GM10248 (cell line): ENCODE data around the gene CRYAA.
"Not testable (repeated sequence)": the region's sequence is repeated elsewhere in the genome, so short reads cannot be mapped to it uniquely, and the experiment has no call there.

ENCODE experiments used
- CTCF ChIA-PET: fragments of 300-600 bp; sonication (Branson Sonifier 250); formaldehyde crosslinking; extraction: SDS; loops from one replicate; lab custom pipeline; 2021; ENCODE audit warnings: antibody characterized with exemption; lab: Yijun Ruan, JAX
- POLR2A ChIA-PET: fragments of 350-650 bp; sonication (Branson Sonifier 250); formaldehyde crosslinking; extraction: SDS; loops from one replicate; lab custom pipeline; 2020; ENCODE audit warnings: antibody characterized with exemption; lab: Yijun Ruan, JAX
- DNase-seq: peaks from one replicate; pipeline ENCODE4 v3.0.0; 2012; ENCODE audit errors: extremely low spot score

The CRYAA gene, protein sequence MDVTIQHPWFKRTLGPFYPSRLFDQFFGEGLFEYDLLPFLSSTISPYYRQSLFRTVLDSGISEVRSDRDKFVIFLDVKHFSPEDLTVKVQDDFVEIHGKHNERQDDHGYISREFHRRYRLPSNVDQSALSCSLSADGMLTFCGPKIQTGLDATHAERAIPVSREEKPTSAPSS

DNA sequence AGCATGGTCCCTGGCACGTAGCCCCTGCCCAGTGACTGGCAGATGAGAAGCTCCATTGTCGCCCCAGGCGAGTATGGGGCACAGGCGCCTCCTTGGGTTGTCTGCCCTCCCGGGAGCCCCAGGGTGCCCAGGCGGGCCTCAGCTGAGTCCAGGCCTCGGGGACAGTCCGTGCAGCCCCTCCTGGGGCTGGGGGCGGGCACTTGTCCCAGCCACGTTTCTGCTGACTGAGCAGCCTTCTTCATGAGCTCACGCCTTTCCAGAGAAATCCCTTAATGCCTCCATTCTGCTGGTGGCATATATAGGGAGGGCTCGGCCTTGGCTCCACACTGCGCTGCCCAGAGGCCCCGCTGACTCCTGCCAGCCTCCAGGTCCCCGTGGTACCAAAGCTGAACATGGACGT, at the start of gene CRYAA:
CRYAA (plus strand) TSS at position 301 of the 400 bp plus-strand sequence; CDS start at position 393, 92 bp downstream.
- POLR2A ChIA-PET, CTCF ChIA-PET, DNase-seq: not testable (repeated sequence)

DNA sequence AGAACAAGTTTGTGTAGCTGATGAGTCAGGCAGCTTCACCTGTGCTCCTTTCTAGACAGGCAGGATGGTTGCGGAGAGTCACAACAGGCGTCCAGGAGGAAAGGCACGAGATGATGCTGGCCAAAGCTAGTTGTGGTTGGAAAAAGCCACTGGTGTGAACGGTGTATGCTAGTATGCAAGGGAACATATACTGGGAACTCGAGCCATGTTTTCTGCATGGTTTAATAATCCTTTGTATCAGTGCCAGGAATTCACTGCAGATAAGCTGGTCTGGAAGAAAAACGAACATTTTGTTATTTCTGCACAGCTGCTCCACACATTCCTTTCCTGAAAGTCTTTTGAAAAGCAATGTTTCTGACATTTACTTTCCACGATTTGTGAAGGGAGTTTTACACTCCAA, 38.7 kb upstream of the CRYAA start:
- POLR2A ChIA-PET, CTCF ChIA-PET, DNase-seq: not testable (repeated sequence)

DNA sequence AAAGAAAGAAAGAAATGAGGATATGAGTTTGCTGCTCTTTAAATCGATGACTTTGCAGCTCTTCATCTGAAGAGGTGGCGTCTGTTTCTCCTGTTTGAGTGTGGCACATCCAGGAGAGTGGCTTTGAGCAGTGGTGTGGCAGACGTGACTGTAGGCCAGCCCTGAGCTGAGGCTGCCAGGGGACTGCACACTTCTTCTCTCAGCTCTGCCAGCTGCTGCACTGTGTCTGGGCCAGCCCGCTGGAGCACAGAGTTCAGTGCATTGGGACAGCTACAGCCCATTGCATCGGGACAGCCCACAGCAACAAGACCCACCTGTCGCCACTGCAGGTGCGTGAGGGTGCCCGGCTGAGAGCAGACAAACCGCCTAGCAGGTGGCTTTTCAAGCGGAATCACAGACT, 34.3 kb upstream of the CRYAA start:
- DNase-seq, CTCF ChIA-PET, POLR2A ChIA-PET: not testable (repeated sequence)

DNA sequence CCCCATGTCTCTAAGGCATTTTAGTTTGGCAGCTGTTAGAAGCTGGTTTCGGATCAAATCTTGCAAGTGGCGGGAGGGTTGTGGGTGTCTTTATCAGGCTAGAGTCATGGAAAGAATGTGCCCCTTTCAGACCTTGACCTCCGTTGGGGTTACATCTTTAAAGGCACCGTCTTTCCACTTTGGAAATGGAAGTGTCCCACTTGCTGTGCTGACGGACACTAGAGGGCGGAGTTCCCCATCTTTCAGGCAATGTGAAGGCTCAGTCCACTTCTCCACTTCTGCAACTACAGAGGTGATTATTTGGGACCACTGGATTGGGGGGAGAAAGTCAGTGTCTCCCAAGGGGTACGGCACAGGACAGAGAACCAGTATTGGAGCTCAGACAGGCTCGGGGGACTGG, 29.9 kb upstream of the CRYAA start:
- POLR2A ChIA-PET, CTCF ChIA-PET, DNase-seq: not testable (repeated sequence)

DNA sequence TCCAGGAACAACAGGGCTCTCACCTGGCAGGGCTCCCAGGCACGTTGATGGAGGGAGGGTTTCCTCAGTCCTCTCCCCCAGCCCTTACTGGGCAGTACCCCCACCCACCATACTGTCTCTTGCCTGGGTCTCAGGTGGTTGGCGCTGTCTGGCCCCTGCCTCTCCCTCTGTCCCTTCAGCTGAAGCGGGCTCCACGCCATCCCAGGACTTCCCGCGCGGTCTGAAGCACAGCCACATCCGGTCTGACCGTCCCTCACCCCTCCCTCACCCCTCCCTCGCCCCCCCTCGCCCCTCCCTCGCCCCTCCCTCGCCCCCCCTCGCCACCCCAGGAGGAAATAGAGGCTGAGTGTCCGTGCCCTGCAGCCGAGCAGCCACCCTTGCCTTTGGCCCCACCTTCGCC, 27.4 kb upstream of the CRYAA start:
- CTCF ChIA-PET, POLR2A ChIA-PET, DNase-seq: not testable (repeated sequence)

DNA sequence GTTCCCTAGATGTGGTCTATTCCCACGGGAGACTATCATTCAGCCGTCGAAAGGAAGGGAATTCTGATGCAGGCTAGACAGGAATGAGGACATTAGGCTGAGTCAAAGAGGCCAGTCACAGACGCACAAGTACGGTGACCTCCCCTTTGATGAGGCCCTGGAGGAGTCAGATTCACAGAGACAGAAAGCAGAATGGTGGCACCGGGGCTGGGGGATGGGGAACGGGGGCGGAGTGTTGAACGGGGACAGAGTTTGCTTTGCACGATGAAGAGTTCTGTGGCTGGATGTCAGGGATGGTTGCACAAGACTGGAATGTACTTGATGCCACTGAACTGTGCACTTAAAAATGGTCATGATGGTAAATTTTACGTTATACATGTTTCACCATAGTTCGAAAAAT, 22.2 kb upstream of the CRYAA start:
- CTCF ChIA-PET, DNase-seq, POLR2A ChIA-PET: not testable (repeated sequence)

DNA sequence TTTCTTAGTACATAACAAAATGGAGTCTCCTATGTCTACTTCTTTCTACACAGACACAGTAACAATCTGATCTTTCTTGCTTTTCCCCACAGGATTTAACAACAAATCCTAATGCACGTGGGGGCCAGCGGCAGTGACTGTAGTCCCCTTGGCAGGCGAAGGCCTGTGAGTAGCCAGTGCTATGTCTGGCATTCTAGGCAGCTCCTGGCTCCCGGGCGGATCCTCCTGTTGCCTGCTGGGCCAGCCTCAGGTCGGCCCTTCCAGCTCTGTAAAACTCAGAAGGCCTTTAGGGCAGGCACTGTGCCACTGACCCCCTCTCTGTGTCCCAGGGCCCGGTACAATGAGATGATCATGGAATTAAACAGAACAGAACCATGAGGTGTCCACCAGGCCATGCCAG, 20.8 kb upstream of the CRYAA start:
- POLR2A ChIA-PET, CTCF ChIA-PET, DNase-seq: not testable (repeated sequence)

DNA sequence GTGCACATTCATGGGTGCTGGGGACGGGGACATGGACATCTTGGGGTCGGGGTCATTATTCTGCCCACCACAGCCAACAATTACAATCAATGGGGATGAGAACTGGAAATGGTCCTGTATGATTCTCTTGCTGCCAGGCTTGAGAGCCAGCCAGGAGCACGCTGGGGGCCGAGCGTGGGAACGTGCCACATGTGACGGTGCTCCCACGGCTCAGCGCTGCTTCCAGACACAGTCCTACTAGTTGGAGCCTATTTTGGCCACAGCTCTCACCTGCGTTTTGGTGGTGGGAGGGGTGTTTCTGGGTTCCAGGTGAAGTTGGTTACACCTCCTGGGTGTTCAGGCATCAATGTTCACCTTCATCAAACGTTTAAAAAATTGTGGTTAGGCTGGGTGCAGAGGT, 19.5 kb upstream of the CRYAA start:
- POLR2A ChIA-PET, CTCF ChIA-PET: not testable (repeated sequence)

DNA sequence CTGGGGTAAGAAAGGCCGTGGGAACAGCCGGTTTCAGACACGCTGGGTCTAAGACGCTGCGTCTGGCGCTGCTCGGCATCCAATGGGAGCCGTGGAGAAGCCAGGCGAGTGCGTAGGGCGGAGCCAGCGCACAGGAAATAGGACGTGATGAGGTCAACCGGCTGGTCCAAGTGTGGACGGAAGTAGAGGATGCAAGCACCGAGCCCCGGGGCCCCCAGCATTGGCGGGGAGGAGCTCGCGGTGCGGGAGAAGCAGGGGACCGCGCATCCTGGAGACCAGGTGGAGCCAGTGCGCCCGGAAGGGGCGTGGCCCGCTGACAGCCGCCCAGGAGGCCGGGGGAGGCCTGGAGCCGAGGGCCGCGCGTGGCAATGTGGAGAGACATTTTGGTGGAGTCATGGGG, 15.2 kb upstream of the CRYAA start:
- POLR2A ChIA-PET, DNase-seq, CTCF ChIA-PET: not testable (repeated sequence)

More for the DNA sequence above, 19.5 kb upstream of the CRYAA start:
- not testable (repeated sequence) for DNase-seq

DNA sequence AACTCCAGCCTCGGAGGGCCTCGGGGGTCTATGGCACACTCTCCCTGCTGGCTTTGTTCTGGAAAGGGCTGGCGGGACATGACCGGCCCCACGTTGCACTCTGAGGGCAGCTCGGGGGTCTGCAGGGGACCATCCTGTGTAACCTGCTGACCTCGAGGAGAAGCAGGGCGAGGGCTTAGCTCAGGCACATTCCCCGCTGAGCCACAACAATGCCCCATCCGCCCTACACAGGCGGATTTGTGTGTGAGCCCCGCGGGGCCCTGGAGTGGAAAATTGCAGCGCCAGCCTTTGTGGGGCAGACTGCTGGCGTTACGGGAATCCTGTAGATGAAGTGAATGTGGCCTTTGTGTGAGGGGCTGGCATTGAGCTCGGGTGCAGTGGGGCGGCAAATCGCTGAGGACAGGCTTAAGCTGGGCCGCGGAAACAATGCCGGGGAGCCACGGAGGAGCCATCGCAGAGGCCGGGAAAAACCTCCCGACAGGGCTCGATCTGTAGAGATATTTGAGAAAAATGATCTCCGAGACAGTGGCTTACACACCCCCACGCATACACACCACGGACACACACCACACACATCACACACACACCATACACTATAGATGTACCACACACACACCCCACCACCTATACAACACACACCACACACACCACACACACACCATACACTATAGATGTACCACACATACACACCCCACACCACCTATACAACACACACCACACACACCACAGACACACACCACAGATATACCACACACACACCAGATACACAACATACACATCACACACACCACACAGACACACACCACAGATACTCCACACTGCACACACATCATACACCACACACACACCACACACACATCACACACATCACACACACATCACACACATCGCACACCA, 9.3 kb upstream of the CRYAA start:
- POLR2A ChIA-PET, CTCF ChIA-PET, DNase-seq: not testable (repeated sequence)

DNA sequence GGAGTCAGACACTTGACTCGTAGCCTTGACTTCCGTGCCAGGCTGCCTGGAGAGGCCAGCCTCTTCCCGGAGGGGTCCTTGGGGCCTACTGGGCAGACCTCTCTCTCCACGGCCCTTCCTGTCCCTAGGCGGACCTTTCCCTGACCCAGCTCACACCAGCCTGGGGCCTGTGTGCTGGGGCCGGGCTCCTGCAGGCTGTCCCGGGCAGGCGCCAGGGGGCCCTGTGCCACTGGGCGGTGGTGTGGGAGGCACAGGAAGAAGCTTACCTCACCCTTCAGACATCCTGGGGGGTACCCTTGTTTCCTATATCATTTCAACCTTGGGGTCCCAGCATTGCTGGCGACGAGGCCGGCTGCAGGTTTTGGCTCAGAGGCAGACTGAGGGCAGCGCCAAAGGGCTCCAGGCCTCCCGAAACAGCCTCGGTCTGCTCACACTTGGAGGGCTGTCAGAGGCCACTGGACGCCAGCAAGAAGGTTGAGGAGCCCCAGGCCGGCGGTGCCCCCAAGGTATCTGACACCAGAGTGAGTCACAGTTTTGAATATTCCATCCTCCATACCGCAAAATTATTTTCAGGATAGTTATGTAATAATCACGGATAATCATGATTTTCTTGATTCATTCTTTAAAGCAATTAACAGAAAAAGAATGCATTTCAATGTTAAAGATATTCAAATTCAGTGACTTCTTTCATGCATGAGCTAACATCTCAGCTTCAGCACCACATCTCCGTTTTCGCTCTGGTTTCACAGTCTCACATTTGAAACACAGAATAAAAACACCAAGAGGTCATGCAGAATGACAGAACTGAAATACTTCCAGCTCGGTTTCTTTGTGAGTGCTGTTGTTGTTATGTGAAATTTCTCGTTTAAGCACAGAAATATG, 6.7 kb upstream of the CRYAA start:
- POLR2A ChIA-PET, DNase-seq, CTCF ChIA-PET: not testable (repeated sequence)

DNA sequence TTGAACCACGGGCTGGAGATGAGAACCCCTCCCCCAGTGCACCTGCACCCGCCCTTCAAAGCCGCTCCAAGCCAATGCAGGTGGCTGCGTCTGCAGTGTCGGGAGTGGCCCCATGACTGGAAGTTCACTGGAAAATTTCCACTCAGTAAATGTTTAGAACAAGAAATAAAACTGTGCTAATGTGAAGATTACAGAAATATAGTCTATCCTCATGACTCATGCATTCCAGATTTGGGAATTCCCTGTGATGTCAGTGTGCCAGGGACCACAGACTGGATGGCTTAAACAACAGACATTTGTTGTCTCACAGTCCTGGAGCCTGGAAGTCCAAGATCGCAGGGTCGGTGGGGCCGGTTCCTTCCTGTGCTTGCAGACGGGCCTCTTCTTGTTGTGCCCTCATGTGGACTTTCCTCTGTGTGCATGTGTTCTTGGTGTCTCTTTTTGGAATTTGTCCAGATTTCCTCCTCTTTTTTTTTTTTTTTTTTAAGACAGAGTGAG, 6.1 kb upstream of the CRYAA start:
- POLR2A ChIA-PET, DNase-seq, CTCF ChIA-PET: not testable (repeated sequence)

DNA sequence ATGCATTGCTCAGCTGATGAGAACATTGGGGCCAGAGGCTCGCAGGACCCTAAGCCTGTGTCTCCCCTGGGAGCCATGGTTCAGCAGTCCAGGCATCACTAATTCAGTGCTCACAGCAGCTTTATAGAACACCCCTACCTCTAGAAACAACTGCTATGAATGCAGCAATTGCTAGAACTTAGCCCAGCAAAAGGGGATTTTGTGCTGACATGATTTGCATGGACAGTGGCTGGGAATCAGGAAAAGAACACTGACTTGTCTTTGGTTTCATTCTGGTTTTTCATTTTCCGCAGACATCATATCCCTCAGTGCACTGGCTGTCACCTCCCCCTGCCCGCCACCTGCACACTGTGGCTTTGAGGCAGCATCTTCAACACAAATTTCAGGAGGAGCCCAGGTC, 4.0 kb upstream of the CRYAA start:
- DNase-seq, POLR2A ChIA-PET, CTCF ChIA-PET: not testable (repeated sequence)

DNA sequence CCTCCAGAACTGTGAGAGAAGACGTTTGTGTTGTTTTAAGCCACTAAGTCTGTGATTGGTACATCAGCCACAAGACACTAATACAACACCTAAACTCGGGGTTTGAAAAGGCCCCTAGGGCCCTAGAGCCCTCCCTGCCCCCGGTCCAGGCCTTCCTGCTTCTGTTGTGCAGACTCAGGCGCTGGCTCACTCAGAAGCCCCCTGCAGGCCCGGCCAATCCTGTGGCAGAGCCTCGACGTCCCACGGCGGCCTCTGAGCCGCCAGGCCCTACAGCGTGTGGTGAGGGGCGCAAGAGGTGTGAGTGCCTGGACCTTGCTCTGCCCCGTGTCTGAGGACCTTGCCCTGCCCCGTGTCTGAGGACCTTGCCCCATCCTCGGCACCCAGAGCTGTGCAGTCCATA, 3.1 kb upstream of the CRYAA start:
- DNase-seq, POLR2A ChIA-PET: not testable (repeated sequence)

DNA sequence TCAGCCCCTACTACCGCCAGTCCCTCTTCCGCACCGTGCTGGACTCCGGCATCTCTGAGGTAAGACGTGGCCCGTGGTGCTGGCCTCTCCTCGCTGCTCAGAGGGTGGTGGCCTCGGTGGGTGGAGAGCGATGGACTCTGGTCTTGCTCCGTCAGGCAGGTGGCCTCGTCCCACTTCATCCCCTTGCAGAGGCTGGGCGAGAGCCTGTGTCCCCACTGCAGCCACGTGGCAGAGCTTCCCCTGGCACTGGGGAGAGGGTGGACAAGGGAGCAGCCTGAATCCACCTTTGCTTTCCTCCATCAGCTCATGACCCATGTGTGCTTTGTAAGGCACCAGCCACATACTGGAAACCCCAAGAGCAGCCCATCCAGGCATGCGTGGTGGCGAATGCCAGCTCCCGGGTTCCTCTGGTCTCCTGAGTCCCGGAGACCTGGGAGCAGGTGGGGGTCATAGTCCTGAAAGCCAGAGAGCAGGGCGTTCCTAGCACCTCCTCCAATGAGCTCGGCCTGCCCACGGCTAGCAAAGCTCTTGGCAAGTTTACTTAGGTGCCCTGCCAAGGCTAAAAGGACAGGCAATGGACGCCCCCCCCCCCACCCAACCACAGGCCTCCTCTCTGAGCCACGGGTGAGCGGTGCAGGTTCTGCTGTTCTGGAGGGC, 550 bp downstream of the CRYAA start:
- POLR2A ChIA-PET, CTCF ChIA-PET, DNase-seq: not testable (repeated sequence)

More for the DNA sequence above, 3.1 kb upstream of the CRYAA start:
- CTCF ChIA-PET, result not testable (repeated sequence)

DNA sequence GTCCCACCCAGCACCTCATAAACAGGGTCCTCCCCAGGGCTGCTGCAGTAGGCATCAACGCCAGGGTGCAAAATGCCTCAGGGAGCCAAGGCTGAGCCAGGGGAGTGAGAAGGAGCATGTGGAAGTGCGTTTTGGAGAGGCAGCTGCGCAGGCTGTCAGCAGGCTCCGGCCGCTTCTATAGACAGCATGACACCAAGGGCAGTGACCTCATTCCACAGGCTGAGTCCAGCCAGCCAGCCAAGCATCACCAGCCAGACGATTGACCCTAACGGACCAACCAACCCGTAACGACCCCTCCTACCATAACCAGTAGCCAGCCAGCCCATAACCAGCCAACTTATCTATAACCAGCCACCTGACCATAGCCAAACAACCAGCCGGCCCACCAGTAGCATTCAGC, 1.1 kb downstream of the CRYAA start:
- CTCF ChIA-PET, DNase-seq, POLR2A ChIA-PET: not testable (repeated sequence)

DNA sequence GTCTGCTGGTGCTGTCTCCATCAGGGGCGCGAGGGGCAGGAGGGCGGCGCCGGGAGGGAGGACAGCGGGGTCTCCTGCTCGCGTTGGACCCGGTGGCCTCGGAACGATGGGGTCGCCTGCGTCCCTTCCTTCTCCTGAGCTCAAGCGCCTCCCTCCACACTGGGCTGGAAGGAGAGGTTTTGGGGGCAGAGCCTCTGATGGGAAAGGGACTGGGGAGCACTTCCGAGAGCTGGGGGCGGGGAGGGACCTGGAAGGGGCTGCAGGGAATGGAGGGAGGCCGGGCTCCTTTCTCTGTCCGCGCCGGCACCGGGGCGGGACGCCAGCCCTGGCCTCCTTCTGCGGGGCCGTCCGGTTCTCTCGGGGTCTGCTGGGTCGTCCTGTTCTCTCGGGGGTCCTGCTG, 4.0 kb downstream of the CRYAA start:
- CTCF ChIA-PET, DNase-seq, POLR2A ChIA-PET: not testable (repeated sequence)
